OCI-LY7 (cell line): ENCODE measurements around the gene PRR18. TPM values are rescaled to one million over a fixed set of nuclear protein-coding genes. Genes with fewer than 3 reads are reported as not detected.
A peak's percentile ranks its signal among the peaks of the same experiment; 100 is the strongest.

Source experiments
- BruUV-seq: library from RNA; stranded (reverse); fragments of 400-500 nt; replicated peaks from 2 replicates; lab custom pipeline; 2021; lab: Mats Ljungman, UMichigan
- CTCF ChIA-PET: fragments of 300-600 bp; sonication (Branson Sonifier 250); formaldehyde crosslinking; loops from one replicate; lab custom pipeline; 2022; ENCODE audit warnings: antibody characterized with exemption; ENCODE audit not compliant: unreplicated experiment; lab: Charles Lee
- POLR2A ChIA-PET: fragments of 300-600 bp; sonication (Branson Sonifier 250); formaldehyde crosslinking; loops from one replicate; lab custom pipeline; 2022; ENCODE audit warnings: antibody characterized with exemption; lab: Charles Lee
- DNase-seq: peaks from one replicate; pipeline ENCODE4 v3.0.0-alpha.2; 2015; ENCODE audit warnings: low spot score
- H2AFZ ChIP-seq: fragments of 200-600 bp; sonication (generic), shearing (Covaris generic); 2 replicates; pipeline ENCODE4 v1.6.1; 2014; ENCODE audit warnings: mild to moderate bottlenecking, antibody characterized with exemption, low read length, moderate library complexity
- H3K27ac ChIP-seq: fragments of 200-600 bp; sonication (generic); 2 replicates; pipeline ENCODE4 v1.5.1; 2014; ENCODE audit warnings: mixed run types, low read depth, mild to moderate bottlenecking, moderate library complexity, low read length, inconsistent platforms; ENCODE audit not compliant: poor library complexity, severe bottlenecking
- H3K36me3 ChIP-seq: fragments of 200-600 bp; sonication (generic); 2 replicates; pipeline ENCODE4 v1.6.1; 2014; ENCODE audit warnings: mild to moderate bottlenecking, antibody characterized with exemption, low read length, moderate library complexity, mixed read lengths; ENCODE audit not compliant: insufficient read depth
- H3K4me1 ChIP-seq: fragments of 200-600 bp; sonication (generic); 2 replicates; pipeline ENCODE4 v1.5.1; 2014; ENCODE audit warnings: mild to moderate bottlenecking, low read length; ENCODE audit not compliant: insufficient read depth, poor library complexity, severe bottlenecking
- H3K4me2 ChIP-seq: fragments of 200-600 bp; sonication (generic); 2 replicates; pipeline ENCODE4 v1.6.1; 2014; ENCODE audit warnings: mild to moderate bottlenecking, low read length
- H3K4me3 ChIP-seq: fragments of 200-600 bp; sonication (generic); 2 replicates; pipeline ENCODE4 v1.5.1; 2014; ENCODE audit warnings: mild to moderate bottlenecking, low read depth, low read length; ENCODE audit not compliant: poor library complexity, severe bottlenecking
- H3K79me2 ChIP-seq: fragments of 200-600 bp; sonication (generic); 2 replicates; pipeline ENCODE4 v1.6.1; 2016; ENCODE audit warnings: low read depth, mild to moderate bottlenecking, low read length, moderate library complexity, mixed read lengths; ENCODE audit not compliant: insufficient read depth
- H3K9me2 ChIP-seq: fragments of 200-600 bp; sonication (generic); 2 replicates; pipeline ENCODE4 v1.6.1; 2016; ENCODE audit warnings: mild to moderate bottlenecking, low read length, mixed read lengths; ENCODE audit not compliant: insufficient read depth
- H3K9me3 ChIP-seq: fragments of 200-600 bp; sonication (generic); 2 replicates; pipeline ENCODE4 v1.6.1; 2014; ENCODE audit warnings: mild to moderate bottlenecking, mixed run types, low read length, mixed read lengths
- H4K20me1 ChIP-seq: fragments of 200-600 bp; sonication (generic); 2 replicates; pipeline ENCODE4 v1.6.1; 2014; ENCODE audit warnings: mild to moderate bottlenecking, antibody characterized with exemption, low read length, moderate library complexity, mixed read lengths; ENCODE audit not compliant: insufficient read depth
- EZH2phosphoT487 ChIP-seq: fragments of 200-600 bp; sonication (generic); IDR thresholded peaks from 2 replicates; pipeline ENCODE4 v1.6.1; 2018; ENCODE audit warnings: low read depth, borderline replicate concordance, mild to moderate bottlenecking, mixed run types, antibody characterized with exemption, low read length, moderate library complexity, mixed read lengths
- intact Hi-C: fragments of 100-400 bp; cut with micrococcal nuclease; formaldehyde crosslinking; loops from one replicate; pipeline ENCODE4 v1.10.0; 2022; ENCODE audit not compliant: unreplicated experiment
- total RNA-seq, 2 experiments: library from RNA; depleted of rRNA in 1 of 2; stranded (reverse); fragments of >200 nt in 1 of 2; shearing (Covaris generic) in 1 of 2; gene quantifications; 2 replicates each; pipeline ENCODE4 v1.2.3, GENCODE V29; 2014 to 2022
- TF ChIP-seq, protein P1 (sequence below): fragments of 200-600 bp; sonication (generic); conservative IDR thresholded peaks from 2 replicates; pipeline ENCODE4 v1.5.1; 2014; ENCODE audit warnings: mild to moderate bottlenecking, antibody characterized with exemption, low read length, moderate library complexity, mixed read lengths

Gene PRR18
- total RNA-seq, 2 experiments from 2014 or later, result 0.13 to 0.38 TPM

DNA sequence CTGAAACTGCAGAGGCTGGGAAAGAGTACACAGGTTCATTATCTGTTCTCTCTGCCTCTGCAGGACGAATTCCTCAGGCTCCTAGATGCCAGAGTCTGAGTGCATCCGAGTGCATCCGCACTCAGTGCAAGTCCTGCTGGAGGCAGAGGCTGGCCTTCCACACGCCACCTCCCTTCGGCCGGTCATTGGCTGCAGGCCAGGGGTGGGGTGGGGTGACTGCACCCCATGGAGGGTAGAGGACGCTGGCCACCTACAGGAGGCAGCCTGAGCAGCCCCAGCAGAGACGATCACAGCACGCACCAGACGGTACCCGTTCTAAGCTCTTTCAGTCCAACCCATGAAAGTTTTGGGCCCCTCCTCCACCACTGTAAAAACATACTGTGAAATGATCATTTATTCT, 22.4 kb upstream of the PRR18 start:
- ChIA-PET POLR2A (no interaction called here), CTCF (no interaction called here)
- peaks cover 32% of the 10 kb centered on the region for H3K4me1 ChIP-seq
- TF ChIP-seq, protein P1, sequence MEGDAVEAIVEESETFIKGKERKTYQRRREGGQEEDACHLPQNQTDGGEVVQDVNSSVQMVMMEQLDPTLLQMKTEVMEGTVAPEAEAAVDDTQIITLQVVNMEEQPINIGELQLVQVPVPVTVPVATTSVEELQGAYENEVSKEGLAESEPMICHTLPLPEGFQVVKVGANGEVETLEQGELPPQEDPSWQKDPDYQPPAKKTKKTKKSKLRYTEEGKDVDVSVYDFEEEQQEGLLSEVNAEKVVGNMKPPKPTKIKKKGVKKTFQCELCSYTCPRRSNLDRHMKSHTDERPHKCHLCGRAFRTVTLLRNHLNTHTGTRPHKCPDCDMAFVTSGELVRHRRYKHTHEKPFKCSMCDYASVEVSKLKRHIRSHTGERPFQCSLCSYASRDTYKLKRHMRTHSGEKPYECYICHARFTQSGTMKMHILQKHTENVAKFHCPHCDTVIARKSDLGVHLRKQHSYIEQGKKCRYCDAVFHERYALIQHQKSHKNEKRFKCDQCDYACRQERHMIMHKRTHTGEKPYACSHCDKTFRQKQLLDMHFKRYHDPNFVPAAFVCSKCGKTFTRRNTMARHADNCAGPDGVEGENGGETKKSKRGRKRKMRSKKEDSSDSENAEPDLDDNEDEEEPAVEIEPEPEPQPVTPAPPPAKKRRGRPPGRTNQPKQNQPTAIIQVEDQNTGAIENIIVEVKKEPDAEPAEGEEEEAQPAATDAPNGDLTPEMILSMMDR, result no peak
- no peak for TF ChIP-seq EZH2phosphoT487
- H3K9me3 ChIP-seq, result no peaks in the 10 kb centered on the region
- H3K9me2 ChIP-seq, result no peaks in the 10 kb centered on the region
- H3K4me2 ChIP-seq, result no peak overlapping the region
- peaks cover 69% of the 10 kb centered on the region for H3K36me3 ChIP-seq
- intact Hi-C loops, result no loop called here
- no peak for DNase-seq
- H3K79me2 ChIP-seq, result peaks cover 80% of the 10 kb centered on the region
- no peak overlapping the region for H2AFZ ChIP-seq
- no peak overlapping the region for H3K4me3 ChIP-seq
- BruUV-seq, result no TSS peak
- H3K27ac ChIP-seq, result no peak overlapping the region
- no peaks in the 10 kb centered on the region for H4K20me1 ChIP-seq

DNA sequence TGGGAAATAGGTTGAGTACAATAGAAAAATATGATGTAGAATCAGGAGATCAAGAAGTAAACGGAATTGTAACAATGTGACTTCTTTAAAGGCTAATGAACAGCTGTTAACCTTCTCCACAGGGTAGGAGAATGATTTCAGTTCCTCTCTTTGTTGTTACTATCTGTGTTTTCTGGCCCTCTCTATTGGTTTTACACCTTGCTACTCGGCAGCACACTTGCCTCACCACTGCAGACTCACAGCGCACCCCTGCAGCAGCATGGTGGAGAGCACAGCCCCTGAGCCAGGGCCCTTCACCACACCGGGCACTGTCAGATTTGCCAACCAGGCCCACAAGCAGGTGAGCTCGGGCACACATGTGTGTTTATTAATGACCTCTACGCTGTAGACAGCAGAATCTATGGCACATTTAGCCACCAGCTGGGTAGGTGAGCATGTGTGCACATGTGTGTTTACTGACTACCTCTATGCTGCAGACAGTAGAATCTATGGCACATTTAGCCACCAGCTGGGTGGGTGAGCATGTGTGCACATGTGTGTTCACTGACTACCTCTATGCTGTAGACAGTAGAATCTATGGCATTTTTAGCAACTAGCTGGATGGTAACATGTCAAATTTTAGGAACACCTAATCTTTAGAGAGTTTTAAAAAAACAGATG, 17.3 kb upstream of the PRR18 start:
- Histone ChIP-seq H2AFZ (no peak overlapping the region), H3K36me3 (peaks cover 70% of the 10 kb centered on the region), H3K4me1 (peaks cover 19% of the 10 kb centered on the region), H3K27ac (peak overlapping the region; percentile 51), H4K20me1 (no peaks in the 10 kb centered on the region), H3K4me2 (peak overlapping the region; percentile 40), H3K9me3 (no peaks in the 10 kb centered on the region), H3K4me3 (no peak overlapping the region), H3K9me2 (no peaks in the 10 kb centered on the region), H3K79me2 (peaks cover 35% of the 10 kb centered on the region; the same call in 1 of the 2 replicates)
- TF ChIP-seq, protein P1, result no peak; the same call in 1 of the 2 replicates
- no peak for TF ChIP-seq EZH2phosphoT487
- POLR2A ChIA-PET, result interaction anchor here (0.9 to 2.1 kb wide), 5 partner anchors 11 to 85 kb away, joined by 3 to 9 read pairs (median 3); no protein-coding TSS in a partner anchor
- CTCF ChIA-PET, result no interaction called here
- peak; percentile 54 for DNase-seq
- no TSS peak for BruUV-seq
- intact Hi-C loops, result no loop called here

DNA sequence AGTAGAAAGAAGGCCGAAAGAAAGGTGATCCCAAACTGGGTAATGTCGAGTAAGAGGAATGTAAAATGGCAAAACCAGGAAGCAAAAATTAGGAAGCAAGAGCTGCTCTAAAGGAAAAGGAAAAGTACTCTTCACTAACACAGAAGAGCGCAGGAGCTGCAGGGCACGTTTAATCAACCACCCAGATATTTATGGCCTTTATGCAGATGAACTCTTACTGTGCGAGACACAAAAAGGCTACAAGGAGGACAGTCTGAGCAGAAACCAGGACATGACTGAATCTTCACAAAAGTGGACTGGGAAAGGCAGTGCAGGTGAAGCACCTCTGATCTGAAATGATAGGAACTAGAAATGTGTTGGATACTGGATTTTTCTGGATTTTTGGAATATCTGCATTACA, 15.2 kb upstream of the PRR18 start:
- H4K20me1 ChIP-seq, result no peaks in the 10 kb centered on the region
- no peak overlapping the region for H3K4me2 ChIP-seq
- no peaks in the 10 kb centered on the region for H3K9me2 ChIP-seq
- intact Hi-C loops, result no loop called here
- no TSS peak for BruUV-seq
- H3K36me3 ChIP-seq, result peaks cover 69% of the 10 kb centered on the region
- no peak overlapping the region for H3K4me3 ChIP-seq
- no peak for DNase-seq
- ChIA-PET POLR2A (interaction anchor here (0.6 to 1.3 kb wide), 5 partner anchors 12 to 599 kb away, joined by 3 to 4 read pairs (median 3); no protein-coding TSS in a partner anchor), CTCF (interaction anchor here (1.7 kb wide), 1 partner anchor 10 kb away, joined by 6 read pairs; no protein-coding TSS in a partner anchor)
- H3K27ac ChIP-seq, result no peak overlapping the region
- peaks cover 14% of the 10 kb centered on the region; the same call in 1 of the 2 replicates for H3K79me2 ChIP-seq
- TF ChIP-seq EZH2phosphoT487, result no peak
- TF ChIP-seq, protein P1, result no peak
- no peak overlapping the region for H2AFZ ChIP-seq
- peaks cover 19% of the 10 kb centered on the region for H3K4me1 ChIP-seq
- H3K9me3 ChIP-seq, result no peaks in the 10 kb centered on the region
